OCI-LY1 (cell line): ENCODE data around the gene EML2.

Experiments
- H2AFZ ChIP-seq: fragments of 200-600 bp; sonication (generic), shearing (Covaris generic); 2 replicates; pipeline ENCODE4 v1.6.0; 2014; ENCODE audit warnings: antibody characterized with exemption, mild to moderate bottlenecking, low read length
- H3F3A ChIP-seq: fragments of 200-600 bp; sonication (generic), shearing (Covaris generic); 2 replicates; pipeline ENCODE4 v1.6.0; 2014; ENCODE audit warnings: mild to moderate bottlenecking, antibody characterized with exemption, low read length, moderate library complexity; ENCODE audit not compliant: insufficient read depth
- H3K27ac ChIP-seq: fragments of 200-600 bp; sonication (generic); 2 replicates; pipeline ENCODE4 v1.5.1; 2014; ENCODE audit warnings: low read length, mixed run types, mild to moderate bottlenecking, low read depth; ENCODE audit not compliant: poor library complexity, severe bottlenecking
- H3K27me3 ChIP-seq: fragments of 200-600 bp; sonication (generic); 2 replicates; pipeline ENCODE4 v1.6.0; 2014; ENCODE audit warnings: antibody characterized with exemption, mild to moderate bottlenecking, low read length, moderate library complexity; ENCODE audit not compliant: insufficient read depth
- H3K36me3 ChIP-seq: fragments of 200-600 bp; sonication (generic); 2 replicates; pipeline ENCODE4 v1.6.1; 2014; ENCODE audit warnings: mild to moderate bottlenecking, antibody characterized with exemption, low read length, moderate library complexity, mixed read lengths; ENCODE audit not compliant: insufficient read depth
- H3K4me1 ChIP-seq: fragments of 200-600 bp; sonication (generic); 2 replicates; pipeline ENCODE4 v1.5.1; 2014; ENCODE audit warnings: mild to moderate bottlenecking, low read length, moderate library complexity; ENCODE audit not compliant: insufficient read depth, severe bottlenecking
- H3K4me2 ChIP-seq: fragments of 200-600 bp; sonication (generic), shearing (Covaris generic); 2 replicates; pipeline ENCODE4 v1.6.1; 2014; ENCODE audit warnings: low read length
- H3K4me3 ChIP-seq: fragments of 200-600 bp; sonication (generic); 2 replicates; pipeline ENCODE4 v1.5.1; 2014; ENCODE audit warnings: low read length, low read depth, mild to moderate bottlenecking, mixed read lengths; ENCODE audit not compliant: poor library complexity, severe bottlenecking
- H3K79me2 ChIP-seq: fragments of 200-600 bp; shearing (Covaris generic); 2 replicates; pipeline ENCODE4 v1.6.1; 2016; ENCODE audit warnings: mixed run types, low read length, mixed read lengths; ENCODE audit not compliant: insufficient read depth
- H3K9ac ChIP-seq: fragments of 200-600 bp; sonication (generic), shearing (Covaris generic); 2 replicates; pipeline ENCODE4 v1.6.1; 2014; ENCODE audit warnings: mild to moderate bottlenecking, low read length, mixed read lengths
- H3K9me2 ChIP-seq: fragments of 200-600 bp; sonication (generic), shearing (Covaris generic); 2 replicates; pipeline ENCODE4 v1.6.1; 2014; ENCODE audit warnings: low read depth, mild to moderate bottlenecking, low read length, mixed read lengths
- H3K9me3 ChIP-seq: fragments of 200-600 bp; shearing (Covaris generic); 2 replicates; pipeline ENCODE4 v1.6.1; 2014; ENCODE audit warnings: low read length, mixed read lengths
- H4K20me1 ChIP-seq: fragments of 200-600 bp; sonication (generic), shearing (Covaris generic); 2 replicates; pipeline ENCODE4 v1.6.0; 2016; ENCODE audit warnings: mild to moderate bottlenecking, low read length; ENCODE audit not compliant: insufficient read depth
- CTCF ChIP-seq: fragments of 200-600 bp; sonication (generic), shearing (Covaris generic); IDR thresholded peaks from 2 replicates; pipeline ENCODE4 v1.5.1; 2017; ENCODE audit warnings: mild to moderate bottlenecking, antibody characterized with exemption, low read length, moderate library complexity, mixed read lengths
- EZH2 ChIP-seq: fragments of 200-600 bp; sonication (generic), shearing (Covaris generic); IDR thresholded peaks from 2 replicates; pipeline ENCODE4 v1.8.0; 2017; ENCODE audit warnings: borderline replicate concordance, mixed run types, mild to moderate bottlenecking, antibody characterized with exemption, low read length, moderate library complexity, mixed read lengths

The EML2 gene

GRCh38 chr19:45636902-45637301 is 2.3 kb downstream of the EML2 start:
- no peaks in the 10 kb centered on the region for H3K79me2 ChIP-seq
- peaks cover 36% of the 10 kb centered on the region for H3K4me1 ChIP-seq
- H3K9me2 ChIP-seq, result no peaks in the 10 kb centered on the region
- no peak overlapping the region for H3K27ac ChIP-seq
- H3K9me3 ChIP-seq, result no peaks in the 10 kb centered on the region
- no peak for TF ChIP-seq EZH2
- TF ChIP-seq CTCF, result no peak
- no peak overlapping the region for H2AFZ ChIP-seq
- 0 out of 2 replicates have a peak, but pooled peaks cover 4% of the 10 kb centered on the region for H3K36me3 ChIP-seq
- no peaks in the 10 kb centered on the region for H4K20me1 ChIP-seq
- H3K27me3 ChIP-seq, result no peaks in the 10 kb centered on the region
- H3F3A ChIP-seq, result no peaks in the 10 kb centered on the region
- H3K9ac ChIP-seq, result no peak overlapping the region
- H3K4me3 ChIP-seq, result no peak overlapping the region
- no peak overlapping the region for H3K4me2 ChIP-seq

GRCh38 chr19:45636275-45636674 is 2.9 kb downstream of the EML2 start:
- H3K36me3 ChIP-seq, result 0 out of 2 replicates have a peak, but pooled peaks cover 4% of the 10 kb centered on the region
- H3K27me3 ChIP-seq, result no peaks in the 10 kb centered on the region
- H3K4me1 ChIP-seq, result peaks cover 29% of the 10 kb centered on the region
- H4K20me1 ChIP-seq, result no peaks in the 10 kb centered on the region
- H3K79me2 ChIP-seq, result no peaks in the 10 kb centered on the region
- no peaks in the 10 kb centered on the region for H3K9me2 ChIP-seq
- H2AFZ ChIP-seq, result no peak overlapping the region
- no peak for TF ChIP-seq CTCF
- H3K4me2 ChIP-seq, result no peak overlapping the region
- H3K9me3 ChIP-seq, result no peaks in the 10 kb centered on the region
- H3K27ac ChIP-seq, result no peak overlapping the region
- H3K4me3 ChIP-seq, result no peak overlapping the region
- H3K9ac ChIP-seq, result no peak overlapping the region
- H3F3A ChIP-seq, result no peaks in the 10 kb centered on the region

GRCh38 chr19:45632468-45633196 is 6.6 kb downstream of the EML2 start:
- TF ChIP-seq CTCF (no peak), EZH2 (no peak)
- H3K9ac ChIP-seq, result no peak overlapping the region
- H3K27ac ChIP-seq, result no peak overlapping the region
- no peaks in the 10 kb centered on the region for H3K9me2 ChIP-seq
- H3K79me2 ChIP-seq, result no peaks in the 10 kb centered on the region
- no peak overlapping the region for H2AFZ ChIP-seq
- H3K27me3 ChIP-seq, result no peaks in the 10 kb centered on the region
- H3K4me3 ChIP-seq, result no peak overlapping the region
- H3K36me3 ChIP-seq, result peaks cover 11% of the 10 kb centered on the region; the same call in 1 of the 2 replicates
- H3K4me1 ChIP-seq, result peaks cover 3% of the 10 kb centered on the region
- no peaks in the 10 kb centered on the region for H3F3A ChIP-seq
- peak overlapping the region; percentile 26 for H3K4me2 ChIP-seq
- no peaks in the 10 kb centered on the region for H4K20me1 ChIP-seq
- no peaks in the 10 kb centered on the region for H3K9me3 ChIP-seq
